Measurements from ENCODE around the gene NXNL1. TPM values are rescaled to one million over a fixed set of nuclear protein-coding genes. Genes with fewer than 3 reads are reported as not detected.

NXNL1 gene
- total RNA-seq, 1 experiment from 2014 or later, result not detected

DNA sequence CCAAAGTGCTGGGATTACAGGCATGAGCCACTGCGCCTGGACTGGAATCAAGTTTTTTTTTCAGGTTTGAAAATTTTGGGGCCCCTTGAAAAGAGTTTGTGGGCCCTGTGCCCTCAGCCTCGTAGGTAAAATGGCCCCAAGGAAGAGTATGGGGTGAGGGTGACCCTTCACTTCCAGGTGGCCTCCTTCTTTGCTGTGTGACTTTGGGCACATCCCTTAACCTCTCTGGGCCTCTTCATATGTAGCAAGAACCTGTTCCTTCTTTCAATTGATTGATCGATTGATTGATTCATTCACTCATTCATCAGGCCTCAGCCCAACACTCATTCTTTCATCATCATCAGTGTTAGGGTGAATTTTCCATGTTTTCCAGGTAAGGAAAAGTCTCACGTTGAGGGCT lies 8.9 kb downstream of the NXNL1 start:
- no peak for ATAC-seq
- no peak for TF ChIP-seq FOXP1 (CRISPR knock-in tag; IDR thresholded peaks at IDR 0.05; ENCODE audit: borderline replicate concordance)
- TF ChIP-seq NR3C1 (CRISPR knock-in tag; conservative IDR thresholded peaks at IDR 0.05; ENCODE audit: low read depth), result no peak
- peak; percentile 66; the same call in 1 of the 2 replicates for TF ChIP-seq GTF2I (CRISPR knock-in tag; conservative IDR thresholded peaks at IDR 0.05)
- TF ChIP-seq ZNF121 (CRISPR knock-in tag; IDR thresholded peaks at IDR 0.05), result no peak
- TF ChIP-seq RORB (CRISPR knock-in tag; IDR thresholded peaks at IDR 0.05), result no peak
- TF ChIP-seq MLX (CRISPR knock-in tag; IDR thresholded peaks at IDR 0.05), result no peak
- no peak for TF ChIP-seq CBFB (CRISPR knock-in tag; IDR thresholded peaks at IDR 0.05; ENCODE audit: low read depth)
- H3K27me3 Mint-ChIP-seq (ENCODE audit: low read depth), result peaks cover 55% of the 10 kb centered on the region
- H3K36me3 Mint-ChIP-seq, result no peaks in the 10 kb centered on the region
- DNase-seq (ENCODE audit: low spot score), result no peak
- H3K27ac Mint-ChIP-seq, result no peak overlapping the region
- peaks cover 17% of the 10 kb centered on the region for H3K4me1 Mint-ChIP-seq
- H3K9me3 Mint-ChIP-seq, result peaks cover 7% of the 10 kb centered on the region
- no peak overlapping the region for H3K4me3 Mint-ChIP-seq
- ChIA-PET CTCF (interaction anchor here (0.5 to 1.0 kb wide), 6 partner anchors 13 to 80 kb away, joined by 3 to 7 read pairs (median 4); no protein-coding TSS in a partner anchor), POLR2A (no interaction called here)

DNA sequence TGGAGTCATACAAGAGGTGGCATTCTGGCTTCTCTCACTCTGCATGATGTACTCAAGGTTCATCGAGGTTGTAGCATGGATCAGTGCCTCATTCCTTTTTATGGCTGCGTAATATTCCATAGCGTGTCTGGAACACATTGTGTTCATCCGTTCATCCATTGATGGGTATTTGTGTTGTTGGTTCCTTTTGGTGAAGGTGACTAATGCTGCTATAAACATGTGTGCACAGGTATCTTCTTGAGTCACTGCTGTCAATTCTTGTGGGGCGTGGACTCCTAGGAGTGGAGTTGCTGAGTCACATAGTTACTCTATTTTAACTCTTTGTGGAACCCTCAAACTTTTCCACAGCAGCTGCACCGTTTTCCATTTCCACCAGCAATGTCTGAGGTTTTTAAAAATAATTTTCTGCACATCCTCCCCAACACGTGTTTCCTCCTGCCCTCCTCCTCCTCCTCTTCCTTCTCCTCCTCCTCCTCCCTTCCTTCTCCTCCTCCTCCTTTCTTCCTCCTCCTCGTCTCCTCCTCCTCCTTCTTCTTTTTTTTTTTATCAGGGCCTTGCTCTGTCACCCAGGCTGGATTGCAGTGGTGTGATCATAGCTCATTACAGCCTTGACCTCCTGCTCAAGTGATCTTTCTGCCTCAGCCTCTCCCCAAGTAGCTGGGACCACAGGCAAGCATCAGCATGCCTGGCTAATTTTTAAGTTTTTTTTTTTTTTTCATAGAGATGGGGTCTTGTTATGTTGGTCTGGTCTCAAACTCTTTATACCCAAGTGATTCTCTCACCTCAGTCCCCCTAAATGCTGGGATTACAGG lies 10.3 kb downstream of the NXNL1 start:
- POLR2A ChIA-PET, result no interaction called here
- no peak for DNase-seq (ENCODE audit: low spot score)
- Mint-ChIP-seq H3K4me1 (peaks cover 17% of the 10 kb centered on the region), H3K27ac (no peak overlapping the region), H3K9me3 (peaks cover 7% of the 10 kb centered on the region), H3K4me3 (no peak overlapping the region), H3K27me3 (ENCODE audit: low read depth) (peaks cover 41% of the 10 kb centered on the region), H3K36me3 (no peaks in the 10 kb centered on the region)
- no peak for ATAC-seq
- CTCF ChIA-PET, result interaction anchor here (0.6 to 1.3 kb wide), 4 partner anchors 9 to 156 kb away, joined by 3 to 5 read pairs (median 4); no protein-coding TSS in a partner anchor
- TF ChIP-seq RELA (CRISPR knock-in tag; IDR thresholded peaks at IDR 0.05; ENCODE audit: borderline replicate concordance) (no peak), SOX15 (CRISPR knock-in tag; IDR thresholded peaks at IDR 0.05) (no peak), ZNF232 (CRISPR knock-in tag; IDR thresholded peaks at IDR 0.05) (no peak), ESRRA (CRISPR knock-in tag; IDR thresholded peaks at IDR 0.05; ENCODE audit: borderline replicate concordance) (no peak), ZNF219 (CRISPR knock-in tag; IDR thresholded peaks at IDR 0.05; ENCODE audit: borderline replicate concordance) (no peak), PRRX2 (CRISPR knock-in tag; IDR thresholded peaks at IDR 0.05) (no peak), AR (CRISPR knock-in tag; IDR thresholded peaks at IDR 0.05) (no peak)
- TF ChIP-seq, protein P1, sequence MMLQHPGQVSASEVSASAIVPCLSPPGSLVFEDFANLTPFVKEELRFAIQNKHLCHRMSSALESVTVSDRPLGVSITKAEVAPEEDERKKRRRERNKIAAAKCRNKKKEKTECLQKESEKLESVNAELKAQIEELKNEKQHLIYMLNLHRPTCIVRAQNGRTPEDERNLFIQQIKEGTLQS (CRISPR knock-in tag; conservative IDR thresholded peaks at IDR 0.05), result no peak
- TF ChIP-seq, protein P2, sequence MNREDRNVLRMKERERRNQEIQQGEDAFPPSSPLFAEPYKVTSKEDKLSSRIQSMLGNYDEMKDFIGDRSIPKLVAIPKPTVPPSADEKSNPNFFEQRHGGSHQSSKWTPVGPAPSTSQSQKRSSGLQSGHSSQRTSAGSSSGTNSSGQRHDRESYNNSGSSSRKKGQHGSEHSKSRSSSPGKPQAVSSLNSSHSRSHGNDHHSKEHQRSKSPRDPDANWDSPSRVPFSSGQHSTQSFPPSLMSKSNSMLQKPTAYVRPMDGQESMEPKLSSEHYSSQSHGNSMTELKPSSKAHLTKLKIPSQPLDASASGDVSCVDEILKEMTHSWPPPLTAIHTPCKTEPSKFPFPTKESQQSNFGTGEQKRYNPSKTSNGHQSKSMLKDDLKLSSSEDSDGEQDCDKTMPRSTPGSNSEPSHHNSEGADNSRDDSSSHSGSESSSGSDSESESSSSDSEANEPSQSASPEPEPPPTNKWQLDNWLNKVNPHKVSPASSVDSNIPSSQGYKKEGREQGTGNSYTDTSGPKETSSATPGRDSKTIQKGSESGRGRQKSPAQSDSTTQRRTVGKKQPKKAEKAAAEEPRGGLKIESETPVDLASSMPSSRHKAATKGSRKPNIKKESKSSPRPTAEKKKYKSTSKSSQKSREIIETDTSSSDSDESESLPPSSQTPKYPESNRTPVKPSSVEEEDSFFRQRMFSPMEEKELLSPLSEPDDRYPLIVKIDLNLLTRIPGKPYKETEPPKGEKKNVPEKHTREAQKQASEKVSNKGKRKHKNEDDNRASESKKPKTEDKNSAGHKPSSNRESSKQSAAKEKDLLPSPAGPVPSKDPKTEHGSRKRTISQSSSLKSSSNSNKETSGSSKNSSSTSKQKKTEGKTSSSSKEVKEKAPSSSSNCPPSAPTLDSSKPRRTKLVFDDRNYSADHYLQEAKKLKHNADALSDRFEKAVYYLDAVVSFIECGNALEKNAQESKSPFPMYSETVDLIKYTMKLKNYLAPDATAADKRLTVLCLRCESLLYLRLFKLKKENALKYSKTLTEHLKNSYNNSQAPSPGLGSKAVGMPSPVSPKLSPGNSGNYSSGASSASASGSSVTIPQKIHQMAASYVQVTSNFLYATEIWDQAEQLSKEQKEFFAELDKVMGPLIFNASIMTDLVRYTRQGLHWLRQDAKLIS (CRISPR knock-in tag; IDR thresholded peaks at IDR 0.05; ENCODE audit: borderline replicate concordance), result no peak
